HEK293 (cell line): ENCODE results near the gene CHST15.

Source experiments
- CTCF ChIA-PET: fragments of 350-600 bp; formaldehyde crosslinking; extraction: SDS; loops from one replicate; lab custom pipeline; 2021; ENCODE audit warnings: antibody characterized with exemption; lab: Yijun Ruan, JAX
- POLR2A ChIA-PET: fragments of 300-600 bp; formaldehyde crosslinking; extraction: SDS; loops from one replicate; lab custom pipeline; 2020; ENCODE audit warnings: antibody characterized with exemption, inconsistent platforms; lab: Yijun Ruan, JAX
- H3K27ac ChIP-seq: fragments of 200-500 bp; sonication (Bioruptor generic); 2 replicates; pipeline ENCODE4 v1.5.1; 2014; ENCODE audit warnings: low read depth, low read length, control low read depth, inconsistent platforms; ENCODE audit errors: extremely low read depth
- H3K36me3 ChIP-seq, 2 experiments: fragments of 200-500 bp in 1 of 2; sonication (Bioruptor generic) in 1 of 2; 1 replicate in 1 of 2; 2 replicates in 1 of 2; pipeline ENCODE4 v1.5.1; 2014 to 2017; ENCODE audit warnings: inconsistent platforms in 2 of 2, low read length in 2 of 2; ENCODE audit not compliant: control insufficient read depth in 2 of 2, insufficient read depth in 1 of 2
- H3K4me1 ChIP-seq: fragments of 200-500 bp; sonication (Bioruptor generic); 2 replicates; pipeline ENCODE4 v1.5.1; 2014; ENCODE audit warnings: mild to moderate bottlenecking, low read length, inconsistent platforms; ENCODE audit not compliant: control insufficient read depth, insufficient read depth
- H3K4me3 ChIP-seq: 2 replicates; pipeline ENCODE4 v1.5.1; 2011; ENCODE audit warnings: low read depth, mild to moderate bottlenecking, control low read depth, low read length, moderate library complexity
- H3K9me3 ChIP-seq: fragments of 200-500 bp; sonication (Bioruptor generic); 2 replicates; pipeline ENCODE4 v1.5.1; 2014; ENCODE audit warnings: low read depth, low read length, inconsistent platforms; ENCODE audit not compliant: control insufficient read depth, insufficient read depth
- FEZF1 ChIP-seq: fragments of 450-650 bp; formaldehyde crosslinking; IDR thresholded peaks from 2 replicates; pipeline ENCODE4 v1.5.1; 2016; ENCODE audit warnings: missing biosample characterization, missing genetic modification characterization
- GFI1B ChIP-seq: fragments of 450-650 bp; formaldehyde crosslinking; IDR thresholded peaks from 2 replicates; pipeline ENCODE4 v1.5.1; 2016; ENCODE audit warnings: missing biosample characterization, missing genetic modification characterization
- HOXC10 ChIP-seq: sonication (generic); formaldehyde crosslinking; IDR thresholded peaks from 2 replicates; pipeline ENCODE4 v1.8.1; 2023; ENCODE audit warnings: mild to moderate bottlenecking, missing genetic modification reagents
- KLF10 ChIP-seq: fragments of 450-650 bp; IDR thresholded peaks from 2 replicates; pipeline ENCODE4 v1.5.1; 2018; ENCODE audit warnings: missing biosample characterization, mild to moderate bottlenecking, missing genetic modification characterization
- MEIS1 ChIP-seq: sonication (generic); formaldehyde crosslinking; IDR thresholded peaks from 2 replicates; pipeline ENCODE4 v1.8.1; 2022; ENCODE audit warnings: missing genetic modification reagents, mild to moderate bottlenecking, borderline replicate concordance
- SCRT1 ChIP-seq: fragments of 450-650 bp; formaldehyde crosslinking; IDR thresholded peaks from 2 replicates; pipeline ENCODE4 v1.5.1; 2016; ENCODE audit warnings: missing biosample characterization, missing genetic modification characterization, borderline replicate concordance
- SETDB1 ChIP-seq: IDR thresholded peaks from one replicate; pipeline ENCODE4 v1.6.1; 2017; ENCODE audit warnings: mild to moderate bottlenecking, low read length, moderate library complexity, mixed read lengths; ENCODE audit not compliant: insufficient read length
- ZBTB21 ChIP-seq: fragments of 450-650 bp; formaldehyde crosslinking; IDR thresholded peaks from 2 replicates; pipeline ENCODE4 v1.5.1; 2017; ENCODE audit warnings: missing biosample characterization, missing genetic modification characterization
- ZNF121 ChIP-seq: fragments of 450-650 bp; formaldehyde crosslinking; IDR thresholded peaks from 2 replicates; pipeline ENCODE4 v1.5.1; 2016; ENCODE audit warnings: missing biosample characterization, missing genetic modification characterization
- ZNF140 ChIP-seq: fragments of 450-650 bp; formaldehyde crosslinking; IDR thresholded peaks from 2 replicates; pipeline ENCODE4 v1.5.1; 2016; ENCODE audit warnings: missing biosample characterization, missing genetic modification characterization
- ZNF174 ChIP-seq: fragments of 450-650 bp; formaldehyde crosslinking; IDR thresholded peaks from 2 replicates; pipeline ENCODE4 v1.5.0; 2017; ENCODE audit warnings: missing biosample characterization, mild to moderate bottlenecking, missing genetic modification characterization
- ZNF19 ChIP-seq: fragments of 450-650 bp; formaldehyde crosslinking; IDR thresholded peaks from 2 replicates; pipeline ENCODE4; 2016; ENCODE audit warnings: missing biosample characterization, missing genetic modification characterization, low read depth
- ZNF23 ChIP-seq: fragments of 450-650 bp; formaldehyde crosslinking; IDR thresholded peaks from 2 replicates; pipeline ENCODE4 v1.5.1; 2016; ENCODE audit warnings: missing biosample characterization, missing genetic modification characterization, borderline replicate concordance
- ZNF266 ChIP-seq: fragments of 450-650 bp; formaldehyde crosslinking; IDR thresholded peaks from 2 replicates; pipeline ENCODE4 v1.5.1; 2016; ENCODE audit warnings: missing biosample characterization, missing genetic modification characterization, low read depth
- ZNF335 ChIP-seq: fragments of 450-650 bp; formaldehyde crosslinking; conservative IDR thresholded peaks from 2 replicates; pipeline ENCODE4 v1.5.1; 2016; ENCODE audit warnings: missing biosample characterization, missing genetic modification characterization
- ZNF350 ChIP-seq: fragments of 450-650 bp; formaldehyde crosslinking; IDR thresholded peaks from 2 replicates; pipeline ENCODE4 v1.5.0; 2017; ENCODE audit warnings: missing biosample characterization, mild to moderate bottlenecking, missing genetic modification characterization
- ZNF354C ChIP-seq: fragments of 450-650 bp; formaldehyde crosslinking; IDR thresholded peaks from 2 replicates; pipeline ENCODE4 v1.5.1; 2016; ENCODE audit warnings: missing biosample characterization, missing genetic modification characterization, low read depth, borderline replicate concordance
- ZNF391 ChIP-seq: fragments of 450-650 bp; formaldehyde crosslinking; IDR thresholded peaks from 2 replicates; pipeline ENCODE4 v1.5.1; 2016; ENCODE audit warnings: low read depth, missing biosample characterization, missing genetic modification characterization, borderline replicate concordance
- ZNF518A ChIP-seq: fragments of 450-650 bp; formaldehyde crosslinking; conservative IDR thresholded peaks from 2 replicates; pipeline ENCODE4 v1.5.1; 2016; ENCODE audit warnings: low read depth, missing biosample characterization, missing genetic modification characterization
- ZNF596 ChIP-seq: fragments of 450-650 bp; IDR thresholded peaks from 2 replicates; pipeline ENCODE4 v1.5.0; 2018; ENCODE audit warnings: missing biosample characterization, mild to moderate bottlenecking, missing genetic modification characterization, moderate library complexity
- ZNF747 ChIP-seq: fragments of 450-650 bp; formaldehyde crosslinking; IDR thresholded peaks from 2 replicates; pipeline ENCODE4 v1.5.1; 2016; ENCODE audit warnings: missing biosample characterization, missing genetic modification characterization
- ZNF785 ChIP-seq: fragments of 450-650 bp; formaldehyde crosslinking; IDR thresholded peaks from 2 replicates; pipeline ENCODE4 v1.5.1; 2016; ENCODE audit warnings: missing biosample characterization, missing genetic modification characterization
- ZNF792 ChIP-seq: fragments of 450-650 bp; formaldehyde crosslinking; IDR thresholded peaks from 2 replicates; pipeline ENCODE4 v1.5.1; 2016; ENCODE audit warnings: missing biosample characterization, missing genetic modification characterization
- ZSCAN5A ChIP-seq: fragments of 450-650 bp; formaldehyde crosslinking; IDR thresholded peaks from 2 replicates; pipeline ENCODE4 v1.5.1; 2016; ENCODE audit warnings: missing biosample characterization, missing genetic modification characterization
- ZXDB ChIP-seq: fragments of 450-650 bp; formaldehyde crosslinking; IDR thresholded peaks from 2 replicates; pipeline ENCODE4 v1.5.1; 2016; ENCODE audit warnings: missing biosample characterization, missing genetic modification characterization
- TF ChIP-seq, protein P1 (sequence below): fragments of 450-650 bp; formaldehyde crosslinking; IDR thresholded peaks from 2 replicates; pipeline ENCODE4 v1.5.1; 2016; ENCODE audit warnings: missing biosample characterization, missing genetic modification characterization

Gene CHST15

GRCh38 chr10:124008681-124009080, 84.7 kb downstream of the CHST15 start (continued):
- TF ChIP-seq ZNF518A (tag by site-specific recombination): no peak
- no peak for TF ChIP-seq ZNF121 (tag by site-specific recombination)
- TF ChIP-seq ZSCAN5A (tag by site-specific recombination): no peak
- no peak for TF ChIP-seq ZNF391 (tag by site-specific recombination)
- TF ChIP-seq ZNF747 (tag by site-specific recombination): no peak
- no peak for TF ChIP-seq FEZF1
- TF ChIP-seq ZNF350 (tag by site-specific recombination): no peak
- no peak for TF ChIP-seq ZNF335
- no peak for TF ChIP-seq SETDB1

- CTCF ChIA-PET: no interaction called here
- Histone ChIP-seq H3K4me3 (no peak overlapping the region), H3K27ac (no peak overlapping the region), H3K4me1 (peaks cover 2% of the 10 kb centered on the region; the same call in 1 of the 2 replicates), H3K36me3 (peaks cover 3 to 57% of the 10 kb centered on the region in 2 experiments; a peak in 1 of 3 replicates), H3K9me3 (no peaks in the 10 kb centered on the region)
- POLR2A ChIA-PET: no interaction called here
- TF ChIP-seq ZBTB21 (no peak), ZNF354C (tag by site-specific recombination) (no peak), ZNF140 (tag by site-specific recombination) (no peak)
- TF ChIP-seq, protein P1, sequence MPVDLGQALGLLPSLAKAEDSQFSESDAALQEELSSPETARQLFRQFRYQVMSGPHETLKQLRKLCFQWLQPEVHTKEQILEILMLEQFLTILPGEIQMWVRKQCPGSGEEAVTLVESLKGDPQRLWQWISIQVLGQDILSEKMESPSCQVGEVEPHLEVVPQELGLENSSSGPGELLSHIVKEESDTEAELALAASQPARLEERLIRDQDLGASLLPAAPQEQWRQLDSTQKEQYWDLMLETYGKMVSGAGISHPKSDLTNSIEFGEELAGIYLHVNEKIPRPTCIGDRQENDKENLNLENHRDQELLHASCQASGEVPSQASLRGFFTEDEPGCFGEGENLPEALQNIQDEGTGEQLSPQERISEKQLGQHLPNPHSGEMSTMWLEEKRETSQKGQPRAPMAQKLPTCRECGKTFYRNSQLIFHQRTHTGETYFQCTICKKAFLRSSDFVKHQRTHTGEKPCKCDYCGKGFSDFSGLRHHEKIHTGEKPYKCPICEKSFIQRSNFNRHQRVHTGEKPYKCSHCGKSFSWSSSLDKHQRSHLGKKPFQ (tag by site-specific recombination): no peak
Measured at GRCh38 chr10:124008187-124008586, 85.2 kb downstream of the CHST15 start.

DNA sequence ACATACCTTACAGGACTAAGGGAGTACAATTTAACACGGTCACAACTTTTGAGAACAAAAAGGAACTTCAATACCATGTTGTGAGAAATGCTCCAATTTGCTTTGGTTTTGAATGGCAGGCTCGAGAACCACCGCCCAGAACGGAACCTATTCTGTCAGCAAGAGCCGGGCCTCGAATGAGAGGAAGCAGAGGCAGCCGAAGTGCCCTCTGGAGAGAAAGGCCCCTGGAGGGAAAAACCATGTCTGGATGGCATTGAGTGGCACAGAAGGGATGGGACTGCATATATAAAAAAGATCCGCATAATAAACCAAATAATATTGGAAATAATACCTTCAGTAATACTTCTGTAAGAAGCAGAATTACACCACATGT, 85.6 kb downstream of the CHST15 start:
- Histone ChIP-seq H3K36me3 (peaks cover 3 to 55% of the 10 kb centered on the region in 2 experiments; a peak in 1 of 3 replicates), H3K9me3 (no peaks in the 10 kb centered on the region), H3K4me1 (peaks cover 2% of the 10 kb centered on the region; the same call in 1 of the 2 replicates), H3K4me3 (no peak overlapping the region), H3K27ac (no peak overlapping the region)
- ChIA-PET CTCF (no interaction called here), POLR2A (no interaction called here)
- TF ChIP-seq ZXDB (tag by site-specific recombination): no peak
- no peak for TF ChIP-seq ZNF792 (tag by site-specific recombination)
- TF ChIP-seq ZNF19 (tag by site-specific recombination): no peak
- no peak for TF ChIP-seq HOXC10 (CRISPR knock-in tag)
- TF ChIP-seq ZNF596 (tag by site-specific recombination): no peak
- no peak for TF ChIP-seq ZNF23 (tag by site-specific recombination)
- no peak for TF ChIP-seq GFI1B
- TF ChIP-seq ZNF266 (tag by site-specific recombination): no peak
- no peak for TF ChIP-seq KLF10 (tag by site-specific recombination)
- TF ChIP-seq SCRT1 (tag by site-specific recombination): no peak
- no peak for TF ChIP-seq MEIS1
- TF ChIP-seq ZNF174: no peak
- TF ChIP-seq ZNF785 (tag by site-specific recombination): no peak
